ENCODE results near the gene DZIP1. TPM values are rescaled to one million over a fixed set of nuclear protein-coding genes. Genes with fewer than 3 reads are reported as not detected.

DZIP1 gene
- total RNA-seq, 1 donor from 2014 or later, result 30.0 TPM

DNA sequence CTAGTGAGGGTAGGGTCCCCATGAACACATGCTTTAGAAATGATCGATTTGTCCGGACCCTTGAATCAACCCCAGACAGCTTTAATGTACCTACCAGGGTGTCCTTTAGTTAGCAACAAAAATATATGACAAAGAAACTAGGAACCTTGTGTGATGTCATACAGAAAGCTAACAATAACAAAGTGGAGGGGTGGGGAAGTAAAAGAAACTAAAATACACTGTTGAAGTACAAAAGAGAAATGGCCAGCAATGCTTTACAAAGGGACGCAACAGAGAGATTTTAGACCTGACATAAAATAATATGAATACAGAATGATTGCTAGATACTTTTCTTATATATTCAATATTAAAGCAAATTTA is 40.0 kb downstream of the DZIP1 start:
- no peaks in the 10 kb centered on the region for H3K4me1 ChIP-seq
- intact Hi-C loops (cut with DNase I), result no loop called here
- no peaks in the 10 kb centered on the region for H3K36me3 ChIP-seq
- H3K27me3 ChIP-seq, result no peaks in the 10 kb centered on the region
- no peak overlapping the region for H3K27ac ChIP-seq
- DNase-seq (ENCODE audit: extremely low spot score in 2 of 2), result no peak
- TF ChIP-seq POLR2AphosphoS5 (IDR thresholded peaks at IDR 0.05; ENCODE audit: insufficient read depth in 1 of 2, low read depth in 1 of 2) (no peak), POLR2A (IDR thresholded peaks at IDR 0.05) (no peak)
- TF ChIP-seq, protein P1, sequence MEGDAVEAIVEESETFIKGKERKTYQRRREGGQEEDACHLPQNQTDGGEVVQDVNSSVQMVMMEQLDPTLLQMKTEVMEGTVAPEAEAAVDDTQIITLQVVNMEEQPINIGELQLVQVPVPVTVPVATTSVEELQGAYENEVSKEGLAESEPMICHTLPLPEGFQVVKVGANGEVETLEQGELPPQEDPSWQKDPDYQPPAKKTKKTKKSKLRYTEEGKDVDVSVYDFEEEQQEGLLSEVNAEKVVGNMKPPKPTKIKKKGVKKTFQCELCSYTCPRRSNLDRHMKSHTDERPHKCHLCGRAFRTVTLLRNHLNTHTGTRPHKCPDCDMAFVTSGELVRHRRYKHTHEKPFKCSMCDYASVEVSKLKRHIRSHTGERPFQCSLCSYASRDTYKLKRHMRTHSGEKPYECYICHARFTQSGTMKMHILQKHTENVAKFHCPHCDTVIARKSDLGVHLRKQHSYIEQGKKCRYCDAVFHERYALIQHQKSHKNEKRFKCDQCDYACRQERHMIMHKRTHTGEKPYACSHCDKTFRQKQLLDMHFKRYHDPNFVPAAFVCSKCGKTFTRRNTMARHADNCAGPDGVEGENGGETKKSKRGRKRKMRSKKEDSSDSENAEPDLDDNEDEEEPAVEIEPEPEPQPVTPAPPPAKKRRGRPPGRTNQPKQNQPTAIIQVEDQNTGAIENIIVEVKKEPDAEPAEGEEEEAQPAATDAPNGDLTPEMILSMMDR (IDR thresholded peaks at IDR 0.05), result no peak
- no peaks in the 10 kb centered on the region for H3K9me3 ChIP-seq
- H3K4me3 ChIP-seq, result no peak overlapping the region

DNA sequence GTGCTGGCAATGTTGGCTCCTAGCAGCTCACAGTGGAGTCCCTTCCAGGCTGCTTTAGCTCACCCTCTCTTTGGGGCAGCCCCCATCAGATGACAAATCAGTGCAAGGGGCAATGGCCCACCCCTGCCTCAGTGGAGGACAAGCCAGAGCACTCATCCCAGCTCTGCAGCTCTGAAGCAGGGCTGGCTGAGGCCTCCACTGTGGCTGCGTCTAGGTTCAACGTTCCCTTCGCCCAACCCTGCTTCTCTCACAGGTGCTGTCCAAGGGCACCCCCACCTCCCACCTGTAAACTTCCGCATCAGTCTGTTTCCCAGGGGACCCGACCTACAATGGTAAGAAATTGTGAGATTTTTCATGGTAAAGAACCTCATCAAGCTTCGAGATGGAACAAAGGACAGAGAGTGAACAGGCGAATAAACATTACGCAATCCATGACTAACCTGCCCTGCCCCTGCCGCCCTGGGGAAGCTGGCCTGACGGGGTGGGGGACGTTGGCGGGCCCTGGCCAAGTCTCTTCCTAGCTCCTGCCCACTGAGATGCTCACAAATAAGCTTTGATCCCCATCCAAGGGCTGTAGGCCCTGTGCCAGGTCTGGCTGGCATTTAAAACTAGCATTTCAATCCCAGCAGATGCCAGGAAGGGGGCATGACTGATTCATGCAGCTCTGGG is 40.5 kb downstream of the DZIP1 start:
- no peak overlapping the region for H3K27ac ChIP-seq

DNA sequence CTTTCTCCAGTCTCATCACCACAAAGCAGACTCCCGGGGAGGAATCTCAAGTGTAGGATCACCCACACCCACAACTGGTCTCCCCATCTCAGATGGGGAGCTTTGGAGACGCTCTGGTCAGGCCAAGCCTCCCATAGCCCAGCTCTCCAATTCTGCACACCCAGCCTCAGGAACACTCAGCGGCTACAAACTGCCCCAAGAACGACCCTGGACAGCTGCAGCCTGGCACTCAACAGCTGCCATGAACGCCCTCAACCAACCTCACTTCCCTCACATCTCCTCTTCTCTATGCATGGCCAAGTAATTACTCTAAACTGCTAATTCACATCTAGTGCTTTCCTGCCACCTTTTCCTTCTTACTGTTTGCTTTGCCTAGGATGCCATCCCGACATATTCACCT is 42.6 kb downstream of the DZIP1 start:
- no peaks in the 10 kb centered on the region for H3K27me3 ChIP-seq
- H3K27ac ChIP-seq, result no peak overlapping the region
- H3K9me3 ChIP-seq, result no peaks in the 10 kb centered on the region
- no peaks in the 10 kb centered on the region for H3K4me1 ChIP-seq
- intact Hi-C loops (cut with DNase I), result no loop called here
- H3K36me3 ChIP-seq, result no peaks in the 10 kb centered on the region
- H3K4me3 ChIP-seq, result no peak overlapping the region
- TF ChIP-seq, protein P1 (IDR thresholded peaks at IDR 0.05), result no peak
- no peak for TF ChIP-seq POLR2A (IDR thresholded peaks at IDR 0.05)
- TF ChIP-seq POLR2AphosphoS5 (IDR thresholded peaks at IDR 0.05; ENCODE audit: insufficient read depth in 1 of 2, low read depth in 1 of 2), result no peak
- DNase-seq (ENCODE audit: extremely low spot score in 2 of 2), result no peak

More for the DNA sequence above, 40.5 kb downstream of the DZIP1 start:
- peak in 1 of 2 donors; percentile 24 for TF ChIP-seq POLR2AphosphoS5 (IDR thresholded peaks at IDR 0.05; ENCODE audit: insufficient read depth in 1 of 2, low read depth in 1 of 2)
- TF ChIP-seq POLR2A (IDR thresholded peaks at IDR 0.05), result no peak
- Histone ChIP-seq H3K9me3 (no peaks in the 10 kb centered on the region), H3K27me3 (no peaks in the 10 kb centered on the region), H3K4me3 (no peak overlapping the region), H3K36me3 (no peaks in the 10 kb centered on the region), H3K4me1 (no peaks in the 10 kb centered on the region)
- intact Hi-C loops (cut with DNase I), result no loop called here
- DNase-seq (ENCODE audit: extremely low spot score in 2 of 2), result no peak

DNA sequence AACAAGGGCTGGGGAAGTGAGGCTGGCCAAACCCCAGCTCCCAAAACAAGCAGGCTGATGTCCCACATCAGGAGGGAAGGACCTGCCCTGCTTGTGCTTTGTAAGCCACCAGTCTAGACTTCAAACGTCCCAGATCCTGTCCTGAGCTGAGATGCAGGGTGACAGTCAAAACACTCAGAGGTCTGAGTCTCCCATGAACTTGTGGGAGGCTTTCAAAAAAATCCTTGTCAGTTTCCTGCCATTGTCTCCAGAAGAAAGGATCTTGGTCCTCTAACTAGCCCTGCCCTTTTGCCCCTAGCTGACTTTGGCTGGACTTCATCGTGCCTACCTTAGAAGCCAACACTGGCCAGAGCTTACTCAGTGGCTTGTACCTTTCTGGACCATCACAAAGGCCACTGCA is 43.3 kb downstream of the DZIP1 start:
- intact Hi-C loops (cut with DNase I), result no loop called here
- Histone ChIP-seq H3K9me3 (no peaks in the 10 kb centered on the region), H3K27me3 (no peaks in the 10 kb centered on the region), H3K4me1 (no peaks in the 10 kb centered on the region), H3K27ac (no peak overlapping the region), H3K4me3 (no peak overlapping the region), H3K36me3 (no peaks in the 10 kb centered on the region)
- TF ChIP-seq, protein P1 (IDR thresholded peaks at IDR 0.05), result no peak
- TF ChIP-seq POLR2A (IDR thresholded peaks at IDR 0.05) (no peak), POLR2AphosphoS5 (IDR thresholded peaks at IDR 0.05; ENCODE audit: insufficient read depth in 1 of 2, low read depth in 1 of 2) (no peak)
- DNase-seq (ENCODE audit: extremely low spot score in 2 of 2), result no peak

DNA sequence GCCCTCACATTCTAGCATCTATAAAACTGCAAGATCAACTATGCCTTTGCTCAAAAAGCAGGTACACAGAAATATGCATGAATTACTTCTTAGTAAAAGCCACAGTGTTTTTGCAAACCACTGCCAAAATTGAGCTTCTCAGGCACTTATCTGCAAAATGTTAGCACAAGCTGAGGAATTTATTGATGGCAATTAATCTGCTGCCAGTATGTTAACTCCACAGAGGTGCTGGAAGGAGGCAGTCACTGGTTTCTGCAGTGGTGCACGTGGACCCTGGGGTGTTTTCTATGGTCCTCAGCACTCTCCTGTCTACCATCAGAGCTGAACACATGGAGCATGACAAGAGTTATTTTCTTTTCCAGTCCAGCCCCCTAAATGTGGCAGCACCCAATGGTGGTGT is 47.8 kb downstream of the DZIP1 start:
- no peaks in the 10 kb centered on the region for H3K36me3 ChIP-seq
- no peak for DNase-seq (ENCODE audit: extremely low spot score in 2 of 2)
- no peak overlapping the region for H3K4me3 ChIP-seq
- H3K4me1 ChIP-seq, result no peaks in the 10 kb centered on the region
- H3K27ac ChIP-seq, result no peak overlapping the region
- H3K9me3 ChIP-seq, result no peaks in the 10 kb centered on the region
- intact Hi-C loops (cut with DNase I), result no loop called here
- TF ChIP-seq, protein P1 (IDR thresholded peaks at IDR 0.05), result no peak
- TF ChIP-seq POLR2A (IDR thresholded peaks at IDR 0.05) (no peak), POLR2AphosphoS5 (IDR thresholded peaks at IDR 0.05; ENCODE audit: insufficient read depth in 1 of 2, low read depth in 1 of 2) (no peak)
- no peaks in the 10 kb centered on the region for H3K27me3 ChIP-seq
